H1 (cell line): Measurements from ENCODE around the gene MAP4K4. TPM values are rescaled to one million over a fixed set of nuclear protein-coding genes. Genes with fewer than 3 reads are reported as not detected.

Experiments used
- CTCF ChIA-PET: fragments of 300-600 bp; sonication (Branson Sonifier 250); formaldehyde crosslinking; loops from one replicate; lab custom pipeline; 2021; ENCODE audit not compliant: partially characterized antibody; lab: Charles Lee
- POLR2A ChIA-PET: fragments of 300-600 bp; sonication (Branson Sonifier 250); formaldehyde crosslinking; loops from one replicate; lab custom pipeline; 2021; ENCODE audit warnings: inconsistent platforms; ENCODE audit not compliant: partially characterized antibody; lab: Charles Lee
- DNase-seq, 2 experiments: peaks; one replicate each; pipeline versions ENCODE4 v3.0.0 to v3.0.0-alpha.2; 2010 to 2022; ENCODE audit warnings: low spot score in 2 of 2, low read depth in 1 of 2, mixed read lengths in 1 of 2
- FAIRE-seq: peaks from 2 replicates; lab custom pipeline; 2011; peaks lifted over from hg19 to GRCh38; lab: Jason Lieb, UNC
- H2AFZ ChIP-seq: 2 replicates; pipeline ENCODE4 v1.8.1; 2012; ENCODE audit warnings: low read length, inconsistent platforms
- H2AK5ac ChIP-seq: 2 replicates; pipeline ENCODE4 v1.6.1; 2013; ENCODE audit warnings: low read depth, low read length
- H2BK120ac ChIP-seq: replicated peaks from 2 replicates; pipeline ENCODE3; 2013; ENCODE audit warnings: low read depth, low read length, inconsistent platforms
- H2BK12ac ChIP-seq: 2 replicates; pipeline ENCODE4 v1.6.1; 2013; ENCODE audit warnings: low read depth, low read length
- H2BK15ac ChIP-seq: 2 replicates; pipeline ENCODE4 v1.6.1; 2013; ENCODE audit warnings: low read length
- H2BK20ac ChIP-seq: 2 replicates; pipeline ENCODE4 v1.6.1; 2013; ENCODE audit warnings: low read length
- H2BK5ac ChIP-seq: 2 replicates; pipeline ENCODE4 v1.6.1; 2013; ENCODE audit warnings: low read depth, low read length
- H3K14ac ChIP-seq: 2 replicates; pipeline ENCODE4 v1.6.1; 2013; ENCODE audit warnings: inconsistent platforms; ENCODE audit not compliant: insufficient read length
- H3K18ac ChIP-seq: 2 replicates; pipeline ENCODE4 v1.6.1; 2013; ENCODE audit warnings: low read length; ENCODE audit errors: extremely low read depth
- H3K23ac ChIP-seq: 2 replicates; pipeline ENCODE4 v1.6.1; 2013; ENCODE audit warnings: inconsistent platforms; ENCODE audit not compliant: insufficient read length
- H3K23me2 ChIP-seq: 2 replicates; pipeline ENCODE4 v1.6.1; 2013; ENCODE audit warnings: low read depth, low read length
- H3K27ac ChIP-seq: 2 replicates; pipeline ENCODE4 v1.6.1; 2011; ENCODE audit warnings: low read depth, low read length, inconsistent platforms
- H3K27me3 ChIP-seq, 4 experiments: replicated peaks in 1 of 4; 1 replicate in 1 of 4; 2 replicates in 3 of 4; pipeline versions ENCODE4 v1.6.1 to v1.8.1; 2011 to 2013; ENCODE audit warnings: low read length in 3 of 4, mild to moderate bottlenecking in 3 of 4, inconsistent platforms in 2 of 4, mixed read lengths in 2 of 4, moderate library complexity in 1 of 4; ENCODE audit not compliant: control insufficient read depth in 3 of 4, insufficient read depth in 3 of 4; ENCODE audit errors: extremely low read depth in 1 of 4
- H3K36me3 ChIP-seq, 4 experiments: 2 replicates each; pipeline versions ENCODE4 v1.6.1 to v1.8.1; 2011 to 2013; ENCODE audit warnings: mild to moderate bottlenecking in 4 of 4, low read length in 3 of 4, moderate library complexity in 2 of 4, control low read depth in 1 of 4, inconsistent platforms in 1 of 4; ENCODE audit not compliant: insufficient read depth in 4 of 4, control insufficient read depth in 2 of 4
- H3K4ac ChIP-seq: replicated peaks from 2 replicates; pipeline ENCODE3; 2013; ENCODE audit warnings: low read length, low read depth, mixed read lengths, inconsistent platforms; ENCODE audit not compliant: insufficient read length
- H3K4me1 ChIP-seq, 4 experiments: replicated peaks in 1 of 4; 1 replicate in 1 of 4; 2 replicates in 3 of 4; pipeline versions ENCODE4 v1.6.1 to v1.8.1; 2011 to 2013; ENCODE audit warnings: low read length in 3 of 4, inconsistent platforms in 2 of 4, mixed read lengths in 1 of 4; ENCODE audit not compliant: insufficient read depth in 4 of 4, control insufficient read depth in 3 of 4
- H3K4me2 ChIP-seq, 2 experiments: 2 replicates each; pipeline versions ENCODE4 v1.6.1 to v1.8.1; 2011 to 2013; ENCODE audit warnings: low read depth in 2 of 2, low read length in 2 of 2, control low read depth in 1 of 2, inconsistent platforms in 1 of 2, mild to moderate bottlenecking in 1 of 2; ENCODE audit not compliant: insufficient read depth in 1 of 2
- H3K4me3 ChIP-seq, 4 experiments: fragments of 200-600, 300-600 bp in 1 of 4; sonication (generic), shearing (Covaris generic), sonication (Bioruptor Twin) in 1 of 4; 2 replicates each; pipeline versions ENCODE4 v1.5.1 to v1.8.1; 2011 to 2016; ENCODE audit warnings: low read length in 4 of 4, low read depth in 3 of 4, control low read depth in 2 of 4, inconsistent platforms in 2 of 4, mild to moderate bottlenecking in 2 of 4, mixed read lengths in 1 of 4, moderate library complexity in 1 of 4; ENCODE audit not compliant: insufficient read depth in 2 of 4; ENCODE audit errors: extremely low read depth in 1 of 4
- H3K56ac ChIP-seq: replicated peaks from 2 replicates; pipeline ENCODE3; 2013; ENCODE audit warnings: low read depth, mild to moderate bottlenecking, mixed read lengths, low read length, inconsistent platforms; ENCODE audit not compliant: insufficient read length
- H3K79me1 ChIP-seq: 2 replicates; pipeline ENCODE4 v1.6.1; 2013; ENCODE audit warnings: low read depth, low read length, control low read depth
- H3K79me2 ChIP-seq, 2 experiments: 2 replicates each; pipeline versions ENCODE4 v1.6.1 to v1.8.1; 2012 to 2013; ENCODE audit warnings: low read length in 2 of 2, mild to moderate bottlenecking in 2 of 2, inconsistent platforms in 1 of 2; ENCODE audit not compliant: insufficient read depth in 2 of 2, control insufficient read depth in 1 of 2
- H3K9ac ChIP-seq, 4 experiments: replicated peaks in 1 of 4; 1 replicate in 1 of 4; 2 replicates in 3 of 4; pipeline versions ENCODE4 v1.6.1 to v1.8.1; 2011 to 2013; ENCODE audit warnings: low read depth in 3 of 4, low read length in 3 of 4, control low read depth in 2 of 4, mild to moderate bottlenecking in 2 of 4, moderate library complexity in 2 of 4, inconsistent platforms in 1 of 4; ENCODE audit errors: extremely low read depth in 1 of 4
- H3K9me3 ChIP-seq, 2 experiments: 2 replicates each; pipeline versions ENCODE4 v1.6.1 to v1.8.1; 2012 to 2013; ENCODE audit warnings: mild to moderate bottlenecking in 2 of 2, moderate library complexity in 2 of 2, control low read depth in 1 of 2, inconsistent platforms in 1 of 2, low read depth in 1 of 2, low read length in 1 of 2, mixed read lengths in 1 of 2; ENCODE audit not compliant: insufficient read depth in 2 of 2
- H4K20me1 ChIP-seq, 2 experiments: replicated peaks in 1 of 2; 2 replicates each; pipeline versions ENCODE3 to v1.8.1; 2011 to 2013; ENCODE audit warnings: inconsistent platforms in 2 of 2, low read length in 2 of 2, mild to moderate bottlenecking in 1 of 2; ENCODE audit not compliant: insufficient read depth in 2 of 2, control insufficient read depth in 1 of 2
- H4K5ac ChIP-seq: 2 replicates; pipeline ENCODE4 v1.6.1; 2013; ENCODE audit warnings: low read length, low read depth, mixed read lengths, inconsistent platforms; ENCODE audit not compliant: insufficient read length
- H4K8ac ChIP-seq: 2 replicates; pipeline ENCODE4 v1.8.0; 2013; ENCODE audit warnings: mild to moderate bottlenecking, moderate library complexity, low read length, inconsistent platforms; ENCODE audit not compliant: insufficient read depth; ENCODE audit errors: extremely low read depth
- H4K91ac ChIP-seq: replicated peaks from 2 replicates; pipeline ENCODE3; 2013; ENCODE audit warnings: low read length, mixed read lengths, inconsistent platforms; ENCODE audit not compliant: insufficient read length
- ATF3 ChIP-seq: IDR thresholded peaks from 2 replicates; pipeline ENCODE4 v1.6.1; 2011; ENCODE audit warnings: low read depth, mild to moderate bottlenecking, low read length; ENCODE audit not compliant: insufficient read depth
- CBX8 ChIP-seq: fragments of 300-800, 300-1000 bp; sonication (generic); IDR thresholded peaks from 2 replicates; pipeline ENCODE4 v1.7.1; 2016; ENCODE audit warnings: low read depth, low read length, borderline replicate concordance
- EP300 ChIP-seq, 2 experiments: IDR thresholded peaks; 1 replicate in 1 of 2; 2 replicates in 1 of 2; pipeline ENCODE4 v1.6.1; 2011 to 2012; ENCODE audit warnings: low read depth in 2 of 2, low read length in 2 of 2, mild to moderate bottlenecking in 2 of 2, borderline replicate concordance in 1 of 2, inconsistent platforms in 1 of 2, moderate library complexity in 1 of 2
- NANOG ChIP-seq: IDR thresholded peaks from 2 replicates; pipeline ENCODE4 v1.6.1; 2011; ENCODE audit warnings: low read length, low read depth, mild to moderate bottlenecking, inconsistent platforms; ENCODE audit not compliant: insufficient read depth, poor library complexity, severe bottlenecking
- TCF12 ChIP-seq: IDR thresholded peaks from 2 replicates; pipeline ENCODE4 v1.6.1; 2011; ENCODE audit warnings: low read depth, mild to moderate bottlenecking, low read length
- WGBS, 2 experiments: shearing (Covaris generic) in 1 of 2; methylation state at CpG; one replicate each; pipeline versions ENCODE4 v1.1.6 to v1.1.7; 2013 to 2015; ENCODE audit warnings: low lambda C conversion rate in 2 of 2, mixed read lengths in 2 of 2, inconsistent platforms in 1 of 2, low coverage in 1 of 2, missing lambda C conversion rate in 1 of 2; ENCODE audit not compliant: insufficient replicate concordance in 2 of 2, insufficient coverage in 1 of 2, insufficient read length in 1 of 2; ENCODE audit errors: extremely low coverage in 1 of 2, missing lambda C conversion rate in 1 of 2; 5-methylcytosine and 5-hydroxymethylcytosine counted together
- polyA plus RNA-seq, 7 experiments: library from polyadenylated mRNA; depleted of rRNA in 3 of 7; stranded (reverse) in 5 of 7; unstranded in 2 of 7; fragments of >200 nt in 5 of 7; fragments of 200-250 nt in 2 of 7; gene quantifications; 1 replicate in 5 of 7; 2 replicates in 1 of 7; 4 replicates in 1 of 7; pipeline versions ENCODE4 v1.2.1 to v1.2.3, GENCODE V29; 2011 to 2013; ENCODE audit warnings: missing spikeins in 2 of 7, mixed read lengths in 2 of 7
- total RNA-seq: library from RNA; stranded (reverse); fragmentation: NEBNext Ultra II Directional; extraction: Animal tissue kit (Norgen Biotek cat#: 25700); gene quantifications from 2 replicates; pipeline ENCODE4 v1.2.1, GENCODE V29; 2021

The MAP4K4 gene
- total and polyA plus RNA-seq, 2 of the 8 experiments (the other 6 are each of a cell fraction or from before 2014, with no cell fraction given), result 53.2 to 138 TPM

- CTCF ChIA-PET, result interaction anchor here (0.6 to 0.7 kb wide), 2 partner anchors 14 to 292 kb away, joined by 3 read pairs; no protein-coding TSS in a partner anchor
- H3K4me2 ChIP-seq, result no peak overlapping the region
- no peak overlapping the region for H3K4me3 ChIP-seq
- 0 out of 2 replicates have a peak overlapping the region, but pooled peaks have one; percentile 41 for H2BK15ac ChIP-seq
- no peaks in the 10 kb centered on the region for H3K36me3 ChIP-seq
- H2BK12ac ChIP-seq, result no peak overlapping the region
- H4K8ac ChIP-seq, result no peak overlapping the region
- H3K4me1 ChIP-seq, result no peaks in the 10 kb centered on the region
- H3K18ac ChIP-seq, result no peak overlapping the region
- no peak overlapping the region for H2BK5ac ChIP-seq
- H3K79me1 ChIP-seq, result no peaks in the 10 kb centered on the region
- H3K9ac ChIP-seq, result no peak overlapping the region
- H2BK20ac ChIP-seq, result no peak overlapping the region
- H3K14ac ChIP-seq, result no peak overlapping the region
- H4K5ac ChIP-seq, result no peak overlapping the region
- H3K9me3 ChIP-seq, result no peaks in the 10 kb centered on the region
- H2AK5ac ChIP-seq, result peak overlapping the region; percentile 45; the same call in 1 of the 2 replicates
- FAIRE-seq (no peak), DNase-seq (no peak)
- no peaks in the 10 kb centered on the region for H4K20me1 ChIP-seq
- no peaks in the 10 kb centered on the region for H3K27me3 ChIP-seq
- WGBS, 2 experiments, result 91% methylated on average over 5 of the region's 5 CpGs; no CpG with 5 or more reads in 1 of the 2 experiments
- no peak overlapping the region for H3K27ac ChIP-seq
- POLR2A ChIA-PET, result no interaction called here
- no peaks in the 10 kb centered on the region for H3K79me2 ChIP-seq
- H3K56ac ChIP-seq, result no peak overlapping the region
- no peak overlapping the region for H3K4ac ChIP-seq
- TF ChIP-seq EP300 (IDR thresholded peaks at IDR 0.05; ENCODE audit: borderline replicate concordance in 1 of 2, low read depth in 2 of 2, low read length in 2 of 2) (no peak), NANOG (no peak), ATF3 (no peak), TCF12 (no peak), CBX8 (no peak)
- peak overlapping the region; percentile 49; the same call in 1 of the 2 replicates for H2AFZ ChIP-seq
- H2BK120ac ChIP-seq, result no peak overlapping the region
- no peak overlapping the region for H3K23ac ChIP-seq
- H3K23me2 ChIP-seq, result no peaks in the 10 kb centered on the region
- H4K91ac ChIP-seq, result no peak overlapping the region
Observed at GRCh38 chr2:101679801-101680487, 17.6 kb upstream of the MAP4K4 start.
